IgD-negative memory B cell (primary cell): ENCODE measurements around the gene TXNL4A. TPM values are rescaled to one million over a fixed set of nuclear protein-coding genes. Genes with fewer than 3 reads are reported as not detected.
A peak's percentile ranks its signal among the peaks of the same experiment; 100 is the strongest.

ENCODE experiments used
- H3K27ac Mint-ChIP-seq, 3 donors: one replicate each; pipeline ENCODE4 v1.8.0; 2020 to 2022; ENCODE audit warnings: mild to moderate bottlenecking in 3 of 3, mixed read lengths in 3 of 3, moderate library complexity in 1 of 3
- H3K27me3 Mint-ChIP-seq: one replicate; pipeline ENCODE4 v1.8.0; 2021; ENCODE audit warnings: mixed read lengths
- H3K36me3 Mint-ChIP-seq: one replicate; pipeline ENCODE4 v1.8.0; 2020; ENCODE audit warnings: mild to moderate bottlenecking, mixed read lengths
- H3K4me1 Mint-ChIP-seq, 3 donors: one replicate each; pipeline ENCODE4 v1.8.0; 2020 to 2022; ENCODE audit warnings: mixed read lengths in 3 of 3, mild to moderate bottlenecking in 1 of 3
- H3K4me3 Mint-ChIP-seq, 4 donors: one replicate each; pipeline ENCODE4 v1.8.0; 2020 to 2022; ENCODE audit warnings: mild to moderate bottlenecking in 4 of 4, mixed read lengths in 4 of 4, moderate library complexity in 3 of 4
- H3K9me3 Mint-ChIP-seq, 3 donors: one replicate each; pipeline ENCODE4 v1.8.0; 2020 to 2021; ENCODE audit warnings: mixed read lengths in 3 of 3, mild to moderate bottlenecking in 1 of 3
- polyA plus RNA-seq: library from polyadenylated mRNA; unstranded; fragments of 300-500 nt; fragmentation: Illumina TruSeq; gene quantifications from one replicate; pipeline ENCODE4 v1.2.3, GENCODE V29; 2021

The TXNL4A gene
- polyA plus RNA-seq, 1 donor from 2014 or later: 222 TPM

GRCh38 chr18:79952456-79952995, 35.8 kb downstream of the TXNL4A start:
- Mint-ChIP-seq H3K4me1 (peaks cover 12 to 24% (median 15%) of the 10 kb centered on the region in 3 donors), H3K27ac (no peak overlapping the region), H3K9me3 (no peaks in the 10 kb centered on the region), H3K36me3 (peaks cover 2% of the 10 kb centered on the region), H3K27me3 (peaks cover 2% of the 10 kb centered on the region), H3K4me3 (no peak overlapping the region)

- Mint-ChIP-seq H3K27me3 (peaks cover 2% of the 10 kb centered on the region), H3K27ac (peak within 1 kb of the TSS; percentile 87 to 96 (median 95)), H3K9me3 (no peaks in the 10 kb centered on the region), H3K36me3 (peaks cover 2% of the 10 kb centered on the region), H3K4me1 (peaks cover 15 to 28% (median 20%) of the 10 kb centered on the region in 3 donors), H3K4me3 (peak within 1 kb of the TSS; percentile 85 to 96 (median 90))
Observed at GRCh38 chr18:79951545-79952455, 36.6 kb downstream of the TXNL4A start, which contains the start of gene SLC66A2. Gene SLC66A2 (minus strand): TSS chr18:79951653. CDS start chr18:79950926, 727 bp downstream.

- peaks cover 2% of the 10 kb centered on the region for H3K27me3 Mint-ChIP-seq
- no peaks in the 10 kb centered on the region for H3K9me3 Mint-ChIP-seq
- peaks cover 2% of the 10 kb centered on the region for H3K36me3 Mint-ChIP-seq
- peak overlapping the region; percentile 87 to 96 (median 95) for H3K27ac Mint-ChIP-seq
- H3K4me1 Mint-ChIP-seq: peaks cover 16 to 36% (median 23%) of the 10 kb centered on the region in 3 donors
- H3K4me3 Mint-ChIP-seq: peak overlapping the region; percentile 85 to 96 (median 90)
Observed at GRCh38 chr18:79950515-79951341, 37.6 kb downstream of the TXNL4A start.

GRCh38 chr18:79949697-79950487, 38.5 kb downstream of the TXNL4A start:
- Mint-ChIP-seq H3K27ac (peak overlapping the region; percentile 87 to 96 (median 95)), H3K9me3 (no peaks in the 10 kb centered on the region), H3K36me3 (peaks cover 2% of the 10 kb centered on the region), H3K4me3 (peak overlapping the region; percentile 85 to 96 (median 90)), H3K27me3 (no peaks in the 10 kb centered on the region), H3K4me1 (peaks cover 16 to 42% (median 23%) of the 10 kb centered on the region in 3 donors)

- H3K36me3 Mint-ChIP-seq: peaks cover 2% of the 10 kb centered on the region
- H3K9me3 Mint-ChIP-seq: no peaks in the 10 kb centered on the region
- no peaks in the 10 kb centered on the region for H3K27me3 Mint-ChIP-seq
- peaks cover 16 to 47% (median 23%) of the 10 kb centered on the region in 3 donors for H3K4me1 Mint-ChIP-seq
- H3K27ac Mint-ChIP-seq: peak overlapping the region; percentile 87 to 96 (median 95)
- peak overlapping the region; percentile 45 to 86 (median 71) for H3K4me3 Mint-ChIP-seq
Observed at GRCh38 chr18:79948719-79949411, 39.5 kb downstream of the TXNL4A start.

- H3K4me3 Mint-ChIP-seq: peak overlapping the region in 2 of 4 donors; percentile 39 to 86
Observed at GRCh38 chr18:79947881-79948610, 40.3 kb downstream of the TXNL4A start.

GRCh38 chr18:79947054-79947755, 41.2 kb downstream of the TXNL4A start:
- Mint-ChIP-seq H3K27me3 (no peaks in the 10 kb centered on the region), H3K27ac (peak overlapping the region in 1 of 3 donors; percentile 51), H3K36me3 (peaks cover 2% of the 10 kb centered on the region), H3K9me3 (no peaks in the 10 kb centered on the region), H3K4me3 (peak overlapping the region in 3 of 4 donors; percentile 11 to 50 (median 17)), H3K4me1 (peaks cover 16 to 49% (median 25%) of the 10 kb centered on the region in 3 donors)

More at GRCh38 chr18:79947881-79948610, 40.3 kb downstream of the TXNL4A start:
- H3K27ac Mint-ChIP-seq: peak overlapping the region in 2 of 3 donors; percentile 47 to 87
- no peaks in the 10 kb centered on the region for H3K9me3 Mint-ChIP-seq
- no peaks in the 10 kb centered on the region for H3K27me3 Mint-ChIP-seq
- H3K36me3 Mint-ChIP-seq: peaks cover 2% of the 10 kb centered on the region
- peaks cover 16 to 47% (median 23%) of the 10 kb centered on the region in 3 donors for H3K4me1 Mint-ChIP-seq

- Mint-ChIP-seq H3K36me3 (peaks cover 9% of the 10 kb centered on the region), H3K9me3 (no peaks in the 10 kb centered on the region), H3K27ac (peak overlapping the region in 2 of 3 donors; percentile 80 to 81), H3K4me3 (peak overlapping the region in 3 of 4 donors; percentile 51 to 59 (median 58)), H3K27me3 (no peaks in the 10 kb centered on the region), H3K4me1 (peaks cover 16 to 48% (median 24%) of the 10 kb centered on the region in 3 donors)
Observed at GRCh38 chr18:79945118-79946042, 43.0 kb downstream of the TXNL4A start.

- Mint-ChIP-seq H3K4me1 (peaks cover 13 to 43% (median 17%) of the 10 kb centered on the region in 3 donors), H3K4me3 (no peak overlapping the region)
Observed at GRCh38 chr18:79944746-79945117, 43.6 kb downstream of the TXNL4A start.

GRCh38 chr18:79944126-79944731, 44.1 kb downstream of the TXNL4A start:
- H3K9me3 Mint-ChIP-seq: peaks cover 0 to 4% (median 0%) of the 10 kb centered on the region in 3 donors
- H3K27me3 Mint-ChIP-seq: no peaks in the 10 kb centered on the region
- no peak overlapping the region for H3K4me3 Mint-ChIP-seq
- H3K27ac Mint-ChIP-seq: peak overlapping the region; percentile 72 to 81 (median 80)
- H3K4me1 Mint-ChIP-seq: peaks cover 12 to 39% (median 15%) of the 10 kb centered on the region in 3 donors
- peaks cover 9% of the 10 kb centered on the region for H3K36me3 Mint-ChIP-seq

More at GRCh38 chr18:79944746-79945117, 43.6 kb downstream of the TXNL4A start:
- Mint-ChIP-seq H3K9me3 (peaks cover 0 to 3% (median 0%) of the 10 kb centered on the region in 3 donors), H3K36me3 (peaks cover 9% of the 10 kb centered on the region), H3K27me3 (no peaks in the 10 kb centered on the region), H3K27ac (peak overlapping the region; percentile 72 to 81 (median 80))

- H3K27ac Mint-ChIP-seq: no peak overlapping the region
Observed at GRCh38 chr18:79943608-79944125, 44.7 kb downstream of the TXNL4A start.

More at GRCh38 chr18:79943608-79944125, 44.7 kb downstream of the TXNL4A start:
- no peak overlapping the region for H3K4me3 Mint-ChIP-seq
- H3K27me3 Mint-ChIP-seq: no peaks in the 10 kb centered on the region
- H3K4me1 Mint-ChIP-seq: peaks cover 13 to 35% (median 15%) of the 10 kb centered on the region in 3 donors
- peaks cover 0 to 4% (median 0%) of the 10 kb centered on the region in 3 donors for H3K9me3 Mint-ChIP-seq
- H3K36me3 Mint-ChIP-seq: peaks cover 9% of the 10 kb centered on the region
